Adipocyte (in vitro differentiated cells): ENCODE measurements around the gene C2orf69.
A peak's percentile ranks its signal among the peaks of the same experiment; 100 is the strongest.

ENCODE experiments used
- DNase-seq: peaks from one replicate; pipeline ENCODE4 v3.0.0-alpha.2; 2015; ENCODE audit warnings: low read depth
- H3K27me3 ChIP-seq: replicated peaks from 2 replicates; pipeline ENCODE4 v1.7.0; 2013; ENCODE audit warnings: mild to moderate bottlenecking, low read length, moderate library complexity; ENCODE audit not compliant: control insufficient read depth, insufficient read depth
- H3K36me3 ChIP-seq: 2 replicates; pipeline ENCODE4 v1.7.0; 2013; ENCODE audit warnings: low read length, mild to moderate bottlenecking, moderate library complexity; ENCODE audit not compliant: control insufficient read depth, insufficient read depth, severe bottlenecking
- H3K4me1 ChIP-seq: 2 replicates; pipeline ENCODE4 v1.7.0; 2013; ENCODE audit warnings: mild to moderate bottlenecking, low read length, moderate library complexity; ENCODE audit not compliant: control insufficient read depth, insufficient read depth
- H3K4me3 ChIP-seq: 2 replicates; pipeline ENCODE4 v1.7.0; 2013; ENCODE audit warnings: mild to moderate bottlenecking, low read length, moderate library complexity
- H3K9ac ChIP-seq: 2 replicates; pipeline ENCODE4 v1.7.0; 2013; ENCODE audit warnings: mild to moderate bottlenecking, low read length, moderate library complexity
- H3K9me3 ChIP-seq: 2 replicates; pipeline ENCODE4 v1.7.0; 2013; ENCODE audit warnings: mild to moderate bottlenecking, low read length, moderate library complexity; ENCODE audit not compliant: control insufficient read depth

C2orf69 gene

GRCh38 chr2:199911052-199911876 lies at the start of gene C2orf69:
TSS of gene C2orf69 (plus strand) at chr2:199911293. CDS start at chr2:199911439, 146 bp downstream.
- H3K9me3 ChIP-seq: no peaks in the 10 kb centered on the region
- no peaks in the 10 kb centered on the region for H3K27me3 ChIP-seq
- peak within 1 kb of the TSS; percentile 95 for H3K9ac ChIP-seq
- H3K4me3 ChIP-seq: peak within 1 kb of the TSS; percentile 99
- peaks cover 20% of the 10 kb centered on the region for H3K4me1 ChIP-seq
- DNase-seq: peak; percentile 98
- H3K36me3 ChIP-seq: peaks cover under 1% of the 10 kb centered on the region

GRCh38 chr2:199862788-199863187 lies 48.3 kb upstream of the C2orf69 start:
- peak; percentile 38 for DNase-seq
- Histone ChIP-seq H3K4me1 (peaks cover 12% of the 10 kb centered on the region), H3K4me3 (no peak overlapping the region)

GRCh38 chr2:199865905-199866304 lies 45.2 kb upstream of the C2orf69 start:
- Histone ChIP-seq H3K4me1 (peaks cover 15% of the 10 kb centered on the region), H3K36me3 (no peaks in the 10 kb centered on the region), H3K9ac (no peak overlapping the region), H3K27me3 (no peaks in the 10 kb centered on the region), H3K9me3 (no peaks in the 10 kb centered on the region), H3K4me3 (no peak overlapping the region)
- DNase-seq: no peak

More at GRCh38 chr2:199862788-199863187, 48.3 kb upstream of the C2orf69 start:
- H3K9me3 ChIP-seq: no peaks in the 10 kb centered on the region
- H3K36me3 ChIP-seq: no peaks in the 10 kb centered on the region
- H3K27me3 ChIP-seq: no peaks in the 10 kb centered on the region
- H3K9ac ChIP-seq: no peak overlapping the region

GRCh38 chr2:199868431-199869226 lies 42.5 kb upstream of the C2orf69 start:
- H3K27me3 ChIP-seq: no peaks in the 10 kb centered on the region
- no peaks in the 10 kb centered on the region for H3K36me3 ChIP-seq
- H3K9ac ChIP-seq: no peak overlapping the region
- H3K4me3 ChIP-seq: no peak overlapping the region
- H3K9me3 ChIP-seq: no peaks in the 10 kb centered on the region
- H3K4me1 ChIP-seq: peaks cover 3% of the 10 kb centered on the region
- DNase-seq: no peak

- H3K9me3 ChIP-seq: peaks cover 4% of the 10 kb centered on the region
- no peak overlapping the region for H3K9ac ChIP-seq
- no peaks in the 10 kb centered on the region for H3K27me3 ChIP-seq
Observed at GRCh38 chr2:199869227-199869541, 41.9 kb upstream of the C2orf69 start.

GRCh38 chr2:199869653-199870052 lies 41.4 kb upstream of the C2orf69 start:
- DNase-seq: no peak
- Histone ChIP-seq H3K9me3 (peaks cover 9% of the 10 kb centered on the region), H3K4me3 (no peak overlapping the region), H3K9ac (no peak overlapping the region), H3K27me3 (no peaks in the 10 kb centered on the region), H3K4me1 (peaks cover 3% of the 10 kb centered on the region), H3K36me3 (no peaks in the 10 kb centered on the region)

More at GRCh38 chr2:199869227-199869541, 41.9 kb upstream of the C2orf69 start:
- no peak for DNase-seq
- peaks cover 3% of the 10 kb centered on the region for H3K4me1 ChIP-seq
- H3K4me3 ChIP-seq: no peak overlapping the region
- no peaks in the 10 kb centered on the region for H3K36me3 ChIP-seq

- peak; percentile 67 for DNase-seq
- Histone ChIP-seq H3K9me3 (peaks cover 9% of the 10 kb centered on the region), H3K4me1 (peaks cover 4% of the 10 kb centered on the region), H3K36me3 (no peaks in the 10 kb centered on the region), H3K9ac (no peak overlapping the region), H3K4me3 (no peak overlapping the region), H3K27me3 (no peaks in the 10 kb centered on the region)
Observed at GRCh38 chr2:199870581-199870980, 40.5 kb upstream of the C2orf69 start.

GRCh38 chr2:199874209-199874608 lies 36.9 kb upstream of the C2orf69 start:
- Histone ChIP-seq H3K4me1 (peaks cover 6% of the 10 kb centered on the region), H3K9me3 (peaks cover 13% of the 10 kb centered on the region), H3K27me3 (no peaks in the 10 kb centered on the region), H3K9ac (no peak overlapping the region), H3K36me3 (no peaks in the 10 kb centered on the region), H3K4me3 (no peak overlapping the region)
- DNase-seq: no peak

GRCh38 chr2:199875400-199875799 lies 35.7 kb upstream of the C2orf69 start:
- Histone ChIP-seq H3K9ac (no peak overlapping the region), H3K27me3 (no peaks in the 10 kb centered on the region), H3K4me1 (peaks cover 6% of the 10 kb centered on the region), H3K36me3 (no peaks in the 10 kb centered on the region), H3K4me3 (no peak overlapping the region), H3K9me3 (peaks cover 13% of the 10 kb centered on the region)
- peak; percentile 77 for DNase-seq

- peaks cover 4% of the 10 kb centered on the region for H3K9me3 ChIP-seq
- no peaks in the 10 kb centered on the region for H3K4me1 ChIP-seq
- no peak overlapping the region for H3K4me3 ChIP-seq
- no peak overlapping the region for H3K9ac ChIP-seq
- H3K36me3 ChIP-seq: no peaks in the 10 kb centered on the region
- DNase-seq: no peak
- no peaks in the 10 kb centered on the region for H3K27me3 ChIP-seq
Observed at GRCh38 chr2:199882667-199883066, 28.4 kb upstream of the C2orf69 start.

GRCh38 chr2:199883474-199884212 lies 27.4 kb upstream of the C2orf69 start:
- H3K4me1 ChIP-seq: no peaks in the 10 kb centered on the region
- H3K9ac ChIP-seq: no peak overlapping the region
- H3K9me3 ChIP-seq: peaks cover under 1% of the 10 kb centered on the region
- no peak overlapping the region for H3K4me3 ChIP-seq
- no peaks in the 10 kb centered on the region for H3K36me3 ChIP-seq
- DNase-seq: no peak
- H3K27me3 ChIP-seq: no peaks in the 10 kb centered on the region
